ENCODE measurements around the gene SERINC5. TPM values are rescaled to one million over a fixed set of nuclear protein-coding genes. Genes with fewer than 3 reads are reported as not detected.

SERINC5 gene
- total RNA-seq, 1 donor from 2014 or later, result 10.7 TPM

DNA sequence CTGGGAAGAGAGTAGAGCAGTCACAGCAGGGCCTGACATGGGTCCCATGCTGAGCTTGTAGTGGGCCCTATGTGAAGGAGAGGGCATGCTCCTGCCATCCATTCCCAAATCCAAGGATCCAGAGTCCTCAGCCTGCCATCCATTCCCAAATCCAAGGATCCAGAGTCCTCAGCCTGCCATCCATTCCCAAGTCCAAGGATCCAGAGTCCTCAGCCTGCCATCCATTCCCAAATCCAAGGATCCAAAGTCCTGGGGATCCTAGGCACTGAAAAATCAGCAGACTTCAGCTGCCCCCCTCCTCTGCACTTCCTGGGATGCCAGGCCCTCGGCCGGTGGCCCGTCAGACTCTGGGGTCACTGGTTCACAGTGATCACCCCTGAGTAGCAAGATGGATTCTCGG lies 187.1 kb downstream of the SERINC5 start:
- ATAC-seq (ENCODE audit: poor library complexity) (no peak), DNase-seq (no peak)
- intact Hi-C loops (cut with DNase I), result no loop called here

DNA sequence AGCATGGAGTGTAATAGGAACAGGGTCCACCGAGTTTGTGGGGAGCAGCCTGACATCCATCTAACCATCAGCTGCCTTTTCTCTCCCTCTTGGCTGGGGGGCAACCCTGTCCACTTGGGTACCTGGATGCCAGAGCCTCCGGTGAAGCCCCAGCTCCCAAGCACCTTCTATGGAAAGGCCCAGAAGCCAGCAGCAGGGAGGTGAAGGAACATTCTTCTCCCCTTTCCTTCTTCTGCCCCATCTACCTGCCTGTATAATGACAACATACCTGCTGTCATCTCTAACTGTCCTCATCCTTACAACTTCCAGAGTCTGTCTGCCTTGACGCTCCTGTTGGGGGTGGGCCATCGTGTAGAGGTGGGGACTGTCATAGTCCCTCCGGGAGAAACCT lies 187.6 kb downstream of the SERINC5 start:
- intact Hi-C loops (cut with DNase I), result no loop called here
- ATAC-seq (ENCODE audit: poor library complexity) (no peak), DNase-seq (no peak)

DNA sequence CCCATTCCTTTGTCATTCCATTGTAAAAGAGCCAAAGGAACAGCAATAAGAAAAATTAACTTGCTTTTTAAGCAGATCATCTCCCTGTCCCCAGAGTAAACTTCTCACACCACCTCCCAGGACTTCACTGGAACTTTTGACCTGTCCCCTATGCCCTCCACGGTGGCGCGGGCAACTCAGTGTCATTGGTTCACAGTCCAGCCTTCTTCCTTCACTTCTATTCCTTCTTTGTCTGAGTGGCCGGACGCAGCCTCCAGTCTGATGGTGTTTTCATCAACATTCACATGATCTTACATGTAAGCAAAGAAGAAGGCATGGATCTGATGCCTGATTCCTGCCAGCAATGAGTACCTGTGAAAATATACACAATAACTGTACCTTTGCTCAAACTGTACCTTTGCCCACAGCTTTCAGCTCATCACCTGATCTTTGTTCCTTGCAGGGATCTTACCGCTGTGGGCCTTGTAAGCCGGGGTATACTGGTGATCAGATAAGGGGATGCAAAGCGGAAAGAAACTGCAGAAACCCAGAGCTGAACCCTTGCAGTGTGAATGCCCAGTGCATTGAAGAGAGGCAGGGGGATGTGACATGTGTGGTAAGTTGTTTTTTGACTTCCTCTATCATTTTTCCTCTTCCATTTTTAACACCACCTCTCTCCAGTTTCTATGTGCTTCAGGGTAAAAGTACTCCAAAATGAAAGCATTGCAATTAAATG lies 188.2 kb downstream of the SERINC5 start:
- no peak for ATAC-seq (ENCODE audit: poor library complexity)
- no peak for DNase-seq
- intact Hi-C loops (cut with DNase I), result no loop called here

DNA sequence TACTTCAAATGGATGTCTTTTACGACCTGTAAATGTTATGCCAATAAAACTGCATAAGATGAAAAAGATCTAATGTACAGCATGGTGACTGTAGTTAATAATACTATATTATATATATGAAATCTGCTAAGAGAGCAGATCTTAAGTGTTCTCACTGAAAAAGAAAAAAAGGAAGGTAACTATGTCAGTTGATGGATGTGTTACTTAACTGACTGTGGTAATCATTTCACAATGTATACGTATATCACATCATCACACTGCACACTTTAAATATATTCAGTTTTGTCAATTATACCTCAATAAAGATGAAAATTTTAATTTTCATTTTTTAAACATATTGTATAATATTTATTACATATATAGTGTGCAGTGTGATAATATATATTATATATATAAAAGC lies 188.8 kb downstream of the SERINC5 start:
- ATAC-seq (ENCODE audit: poor library complexity) (no peak), DNase-seq (no peak)
- intact Hi-C loops (cut with DNase I), result no loop called here

DNA sequence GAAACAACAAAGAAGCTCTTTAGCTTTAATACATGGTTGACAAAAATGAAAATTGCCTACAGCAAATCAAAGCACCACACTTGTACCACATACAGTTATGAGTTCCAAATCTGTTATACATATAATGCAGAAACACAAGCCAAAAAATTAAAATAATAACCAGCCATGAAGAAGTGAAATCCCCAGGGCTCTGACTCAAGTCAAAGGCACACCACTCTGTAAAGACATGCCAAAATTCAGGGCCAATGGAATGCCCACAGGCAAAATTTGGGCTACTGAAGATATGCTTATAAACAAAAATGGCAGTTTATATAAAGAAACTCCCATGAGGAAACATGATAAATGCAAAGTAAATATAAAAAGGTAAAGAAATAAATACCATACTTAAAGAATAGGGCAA lies 191.7 kb downstream of the SERINC5 start:
- DNase-seq (no peak), ATAC-seq (ENCODE audit: poor library complexity) (no peak)
- intact Hi-C loops (cut with DNase I), result no loop called here

Other genes with a start within 250 kb of the SERINC5 start
- 24.6 TPM for gene THBS4, start 220.7 kb downstream of the SERINC5 start, total RNA-seq
- not detected for gene SPZ1, start 64.0 kb upstream of the SERINC5 start, total RNA-seq
- gene ZFYVE16, start 152.0 kb upstream of the SERINC5 start, total RNA-seq, result 29.6 TPM
- 1.5 TPM for gene FAM151B, start 232.1 kb upstream of the SERINC5 start, total RNA-seq